GM18508 (cell line): Measurements from ENCODE around the gene ICE1.

ENCODE experiments used
- ATAC-seq: cut with Tn5 transposase; IDR thresholded peaks from one replicate; pipeline ENCODE4 v1.9.1; 2021; ENCODE audit warnings: moderate number of reproducible peaks; ENCODE audit not compliant: insufficient read depth, unreplicated experiment

Gene ICE1

DNA sequence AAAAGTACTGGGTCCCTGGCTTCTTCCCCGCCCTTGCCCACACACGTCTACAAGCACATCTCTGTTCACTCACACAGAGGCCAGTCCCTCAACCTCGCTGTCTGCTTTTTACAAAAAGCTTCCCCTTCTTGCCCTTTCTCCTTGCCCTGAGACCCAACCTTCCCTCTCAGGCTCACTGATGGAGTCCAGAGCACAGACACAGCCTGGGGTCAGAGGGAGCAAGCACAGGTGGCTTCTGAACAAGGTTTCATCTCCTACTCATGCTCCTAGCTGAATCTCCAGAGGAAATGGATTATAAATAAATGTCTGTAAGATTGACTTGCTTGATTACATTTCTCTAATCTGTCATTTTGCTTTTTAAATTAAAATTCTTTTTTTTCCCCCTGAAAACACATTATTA is 101.8 kb downstream of the ICE1 start:
- no peak for ATAC-seq

DNA sequence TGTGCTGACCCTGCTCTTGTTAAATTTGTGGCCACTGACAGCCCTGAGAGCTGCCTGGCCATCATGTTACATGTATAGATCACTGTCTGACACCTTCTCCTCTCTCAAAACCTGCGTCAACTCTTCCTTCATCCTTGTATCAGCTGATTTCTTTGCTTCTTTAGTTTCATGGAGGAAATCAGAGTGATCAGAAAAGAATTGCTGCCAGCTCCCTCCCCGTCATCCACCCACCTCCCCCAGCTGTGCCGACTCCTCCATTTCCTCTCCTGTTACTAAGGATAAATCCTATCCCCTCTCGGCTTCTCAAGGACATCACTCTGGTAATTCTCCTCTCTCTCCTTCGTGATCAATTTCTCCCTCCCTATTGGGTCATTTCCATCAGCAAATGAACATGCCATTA is 108.9 kb downstream of the ICE1 start:
- no peak for ATAC-seq

DNA sequence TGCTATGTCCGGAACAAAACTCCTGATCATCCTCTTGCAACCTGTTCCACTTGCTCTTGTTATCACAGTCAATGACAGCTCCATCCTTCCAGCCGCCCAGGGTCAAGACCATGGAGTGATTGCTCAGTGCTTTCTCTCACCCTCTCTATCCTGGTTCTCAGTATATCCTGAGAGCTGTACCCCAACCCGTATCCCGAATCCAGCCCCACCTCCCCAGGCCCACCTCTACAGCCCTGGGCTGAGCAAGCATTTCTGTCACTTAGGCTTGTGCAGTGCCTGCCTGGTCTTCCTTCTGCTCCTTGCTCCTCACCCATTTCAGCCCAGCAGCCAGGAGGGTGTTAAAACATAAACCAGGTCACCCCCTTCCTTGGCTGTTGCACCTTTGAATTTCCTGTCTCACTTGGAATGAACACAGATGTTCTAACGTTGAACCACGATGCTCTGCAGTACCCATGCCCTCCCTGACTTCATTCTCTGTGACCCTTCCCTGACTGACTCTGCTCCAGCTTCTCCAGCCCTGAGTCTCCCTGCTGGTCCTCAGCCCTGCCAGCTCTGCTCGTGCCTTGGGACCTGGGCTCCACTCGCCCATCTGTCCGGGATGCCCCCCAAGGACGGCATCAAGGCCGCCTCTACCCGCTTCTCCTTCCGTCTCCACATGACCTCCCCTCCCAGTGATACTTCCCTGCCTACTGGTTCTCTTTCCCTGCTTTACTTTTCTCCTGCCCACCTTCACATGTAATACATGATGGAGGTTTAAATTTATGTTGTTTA is 110.0 kb downstream of the ICE1 start:
- no peak for ATAC-seq

DNA sequence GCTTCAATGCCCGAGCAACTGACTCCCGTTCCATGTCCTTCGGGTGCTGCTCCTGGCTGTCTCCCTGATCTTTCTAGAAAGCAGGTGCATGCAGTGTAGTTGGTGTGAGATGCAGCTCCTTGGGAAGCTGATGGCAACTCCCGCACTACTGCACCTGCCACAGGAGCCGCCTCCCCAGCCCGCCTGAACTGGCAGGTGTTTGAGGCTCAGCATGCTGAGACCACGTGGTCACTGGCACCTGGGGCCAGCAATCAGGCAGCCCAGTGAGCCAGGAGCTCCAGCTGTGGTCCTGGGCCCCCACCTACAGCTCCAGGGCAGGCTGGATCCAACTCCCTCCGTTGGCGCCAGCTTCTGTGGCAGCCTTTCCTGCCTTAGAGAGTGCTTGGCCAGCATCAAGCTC is 111.5 kb downstream of the ICE1 start:
- no peak for ATAC-seq

DNA sequence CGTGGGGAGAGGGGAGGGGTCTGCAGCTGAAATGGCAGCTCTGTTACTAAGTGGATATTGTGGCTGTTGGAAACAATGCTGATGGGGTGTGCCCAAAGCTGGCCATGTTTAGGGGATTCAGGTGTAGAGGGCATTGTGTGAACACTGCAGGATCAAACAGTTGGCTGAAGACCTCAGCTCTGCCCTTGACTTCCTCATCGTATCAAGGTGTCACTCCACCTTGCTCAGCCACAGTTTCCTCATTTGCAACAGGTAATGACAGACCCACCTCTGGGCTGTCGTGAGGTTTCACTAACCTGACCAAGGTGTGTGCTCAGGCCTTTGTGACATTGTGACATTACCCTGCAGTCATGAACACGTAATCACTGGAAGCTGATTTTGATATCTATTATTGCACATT is 111.9 kb downstream of the ICE1 start:
- ATAC-seq: no peak

DNA sequence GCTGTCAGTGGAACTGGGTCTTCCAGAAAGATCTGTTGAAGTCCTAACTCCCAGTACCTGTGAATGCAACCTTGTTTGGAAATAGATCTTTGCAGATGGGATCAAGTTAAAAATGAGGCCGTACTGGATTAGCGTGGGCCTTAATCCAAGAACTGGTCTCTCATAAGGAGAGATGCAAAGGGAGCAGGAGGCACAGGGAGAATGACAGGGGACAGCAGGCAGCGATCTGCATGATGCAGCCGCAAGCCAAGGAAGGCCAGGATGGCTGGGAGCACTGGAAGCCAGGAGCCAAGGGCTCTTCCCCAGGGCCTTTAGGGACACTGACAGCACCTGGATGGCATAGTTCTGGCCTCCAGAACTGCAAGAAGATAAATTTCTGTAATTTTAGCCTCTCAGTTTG is 114.4 kb downstream of the ICE1 start:
- ATAC-seq: no peak

DNA sequence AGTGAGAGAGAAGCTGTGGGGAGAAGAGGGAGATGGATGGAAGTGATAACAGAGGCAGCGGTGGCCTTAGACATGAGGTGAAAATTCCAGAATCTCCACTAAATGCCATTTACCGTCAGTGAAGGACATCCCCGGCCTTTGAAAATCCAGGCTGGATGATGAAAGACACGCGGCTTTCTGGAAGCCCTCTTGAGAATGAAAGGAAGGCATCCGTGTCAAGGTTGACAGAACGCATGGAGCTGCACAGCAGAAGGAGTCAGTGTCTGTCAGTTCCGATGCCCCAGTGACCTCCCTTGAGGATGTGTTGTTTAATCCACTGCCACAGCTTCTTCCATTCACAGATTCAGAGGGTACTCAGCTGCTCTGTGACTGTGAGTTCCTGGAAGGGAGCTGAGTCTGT is 114.9 kb downstream of the ICE1 start:
- ATAC-seq: no peak

DNA sequence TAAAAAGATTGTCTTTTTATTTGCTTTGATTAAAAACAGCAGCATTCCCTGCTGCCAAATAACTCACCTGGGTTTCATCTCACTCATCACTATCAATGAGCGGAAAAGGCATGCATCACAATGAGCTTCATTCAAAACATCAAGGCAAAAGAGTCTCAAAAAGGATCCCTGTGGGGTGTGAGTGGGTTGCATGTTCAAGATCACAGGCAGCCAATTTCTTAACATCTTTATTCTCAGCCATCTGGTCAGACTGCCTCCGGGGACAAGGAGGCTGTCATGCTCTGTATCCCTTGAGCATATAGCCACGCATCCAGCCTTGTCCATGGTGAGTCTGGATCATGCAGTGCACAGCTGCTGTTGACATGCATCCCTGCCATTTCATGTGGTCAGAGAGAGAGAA is 117.1 kb downstream of the ICE1 start:
- ATAC-seq: no peak
